Measurements from ENCODE around the gene KATNAL2. TPM values are rescaled to one million over a fixed set of nuclear protein-coding genes. Genes with fewer than 3 reads are reported as not detected.

The KATNAL2 gene, protein sequence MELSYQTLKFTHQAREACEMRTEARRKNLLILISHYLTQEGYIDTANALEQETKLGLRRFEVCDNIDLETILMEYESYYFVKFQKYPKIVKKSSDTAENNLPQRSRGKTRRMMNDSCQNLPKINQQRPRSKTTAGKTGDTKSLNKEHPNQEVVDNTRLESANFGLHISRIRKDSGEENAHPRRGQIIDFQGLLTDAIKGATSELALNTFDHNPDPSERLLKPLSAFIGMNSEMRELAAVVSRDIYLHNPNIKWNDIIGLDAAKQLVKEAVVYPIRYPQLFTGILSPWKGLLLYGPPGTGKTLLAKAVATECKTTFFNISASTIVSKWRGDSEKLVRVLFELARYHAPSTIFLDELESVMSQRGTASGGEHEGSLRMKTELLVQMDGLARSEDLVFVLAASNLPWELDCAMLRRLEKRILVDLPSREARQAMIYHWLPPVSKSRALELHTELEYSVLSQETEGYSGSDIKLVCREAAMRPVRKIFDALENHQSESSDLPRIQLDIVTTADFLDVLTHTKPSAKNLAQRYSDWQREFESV
- total RNA-seq = 0.47 TPM in 1 of 2 replicates, not detected in the other

GRCh38 chr18:46917108-46917802 lies at the start of gene KATNAL2, which contains the start of gene PIAS2:
KATNAL2 (plus strand) TSS chr18:46917602; CDS start chr18:46946873, 29,271 bp downstream.
PIAS2 (minus strand) TSS chr18:46917507; CDS start chr18:46917345, 162 bp downstream.
- intact Hi-C loops (cut with micrococcal nuclease) = loop anchor here (1.0 to 10.0 kb wide), 10 partner anchors 29 to 1232 kb away; partner anchors contain the start of genes HAUS1, HDHD2 and IER3IP1

DNA sequence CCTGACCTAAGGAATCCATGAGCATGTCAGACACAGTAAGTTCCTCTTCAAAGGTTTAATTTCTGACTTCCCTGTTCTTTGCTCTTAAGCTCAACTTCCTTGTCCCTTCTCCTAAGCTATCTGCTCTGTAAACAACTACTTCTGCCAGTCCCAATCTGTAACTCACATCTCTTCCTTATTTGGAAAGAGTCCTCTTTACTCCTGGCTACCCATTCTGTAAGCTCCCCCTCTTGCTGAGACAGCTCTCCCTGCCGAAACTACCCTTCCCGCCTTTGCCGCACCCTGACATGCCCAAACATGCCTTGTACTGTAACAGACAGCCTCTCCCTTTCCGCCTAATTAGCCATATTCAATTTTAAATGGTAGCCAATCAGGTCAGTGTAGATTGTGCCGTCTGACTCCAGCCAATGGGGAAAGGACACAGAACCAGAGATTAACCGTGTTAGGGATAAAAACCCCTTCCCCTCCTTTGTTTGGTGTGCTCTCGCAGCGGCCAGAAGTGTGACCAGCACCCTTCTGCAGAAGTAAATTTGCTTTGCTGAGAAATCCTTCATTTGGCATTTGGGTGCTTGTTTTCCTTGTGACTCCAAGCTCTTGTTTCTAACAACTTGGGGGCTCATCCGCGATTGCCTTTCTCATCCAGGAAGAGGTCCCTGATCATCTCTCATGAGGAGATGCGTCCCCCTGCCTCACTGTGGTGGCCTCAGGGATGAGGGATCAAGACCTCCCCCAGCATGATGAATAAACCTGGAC lies 49.1 kb upstream of the KATNAL2 start:
- intact Hi-C loops (cut with micrococcal nuclease) = no loop called here

DNA sequence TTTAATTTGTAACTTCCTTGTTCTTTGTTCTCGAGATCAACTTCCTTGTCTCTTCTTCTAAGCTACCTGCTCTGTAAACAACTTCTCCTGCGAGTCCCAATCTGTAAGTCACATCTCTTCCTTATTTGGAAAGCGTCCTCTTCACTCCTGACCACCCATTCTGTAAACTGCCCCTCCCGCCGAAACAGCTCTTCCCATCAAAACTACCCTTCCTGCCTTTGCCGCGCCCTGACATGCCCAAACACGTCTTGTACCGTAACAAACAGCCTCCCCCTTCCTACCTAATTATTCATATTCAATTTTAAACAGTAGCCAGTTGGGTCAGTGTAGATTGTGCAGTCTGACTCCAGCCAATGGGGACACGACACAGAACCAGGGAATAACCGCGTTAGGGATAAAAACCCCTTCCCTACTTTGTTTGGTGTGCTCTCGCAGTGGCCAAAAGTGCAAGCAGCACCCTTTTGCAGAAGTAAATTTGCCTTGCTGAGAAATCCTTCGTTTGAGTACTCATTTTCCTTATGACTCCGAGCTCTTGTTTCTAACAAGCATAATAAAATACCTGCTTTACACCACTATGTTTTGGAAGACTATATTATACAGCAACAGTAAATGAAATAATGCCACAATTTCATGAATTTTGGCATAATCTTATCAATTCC lies 39.9 kb upstream of the KATNAL2 start:
- intact Hi-C loops (cut with micrococcal nuclease) = no loop called here

GRCh38 chr18:46883180-46883579 lies 34.2 kb upstream of the KATNAL2 start:
- intact Hi-C loops (cut with micrococcal nuclease) = no loop called here

DNA sequence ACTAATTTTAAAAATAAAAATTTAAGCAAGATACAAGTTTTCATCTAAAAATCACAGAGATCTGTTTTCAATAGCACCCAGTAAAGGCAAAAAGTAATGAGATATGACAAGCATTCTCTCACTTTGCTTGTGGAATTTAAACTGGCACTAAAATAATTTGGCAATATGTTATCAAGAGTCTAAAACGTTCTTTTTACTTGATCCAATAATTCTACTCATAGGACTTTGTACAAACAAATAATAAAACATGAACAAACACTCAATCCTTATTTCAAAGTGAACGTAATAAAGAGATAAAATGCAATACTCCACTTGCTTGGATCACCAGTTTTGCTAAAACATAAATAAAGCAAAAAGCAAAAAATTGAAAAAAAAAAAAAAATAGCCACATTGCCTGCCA lies 30.5 kb upstream of the KATNAL2 start:
- intact Hi-C loops (cut with micrococcal nuclease) = no loop called here

DNA sequence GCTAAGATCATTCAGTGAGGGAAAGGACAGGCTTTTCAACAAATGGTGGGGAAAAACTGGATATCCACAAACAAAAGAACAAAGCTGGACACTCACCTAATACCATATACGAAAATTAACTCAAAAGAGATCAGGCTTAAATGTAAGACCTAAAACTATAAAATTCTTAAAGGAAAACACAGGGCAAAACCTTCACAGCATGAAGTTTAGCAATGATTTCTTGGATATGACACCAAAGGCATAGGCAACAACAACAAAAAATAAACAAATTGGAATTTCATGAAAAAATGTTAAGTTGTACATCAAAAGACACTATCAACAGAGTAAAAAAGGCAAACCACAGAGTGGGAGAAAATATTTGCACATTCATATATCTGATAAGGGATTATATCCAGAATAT lies 28.4 kb upstream of the KATNAL2 start:
- intact Hi-C loops (cut with micrococcal nuclease) = no loop called here

GRCh38 chr18:46891742-46892214 lies 25.6 kb upstream of the KATNAL2 start:
- intact Hi-C loops (cut with micrococcal nuclease) = no loop called here

- intact Hi-C loops (cut with micrococcal nuclease) = no loop called here
Measured at GRCh38 chr18:46892842-46893241, 24.6 kb upstream of the KATNAL2 start.

GRCh38 chr18:46893360-46893759 lies 24.0 kb upstream of the KATNAL2 start:
- intact Hi-C loops (cut with micrococcal nuclease) = no loop called here

DNA sequence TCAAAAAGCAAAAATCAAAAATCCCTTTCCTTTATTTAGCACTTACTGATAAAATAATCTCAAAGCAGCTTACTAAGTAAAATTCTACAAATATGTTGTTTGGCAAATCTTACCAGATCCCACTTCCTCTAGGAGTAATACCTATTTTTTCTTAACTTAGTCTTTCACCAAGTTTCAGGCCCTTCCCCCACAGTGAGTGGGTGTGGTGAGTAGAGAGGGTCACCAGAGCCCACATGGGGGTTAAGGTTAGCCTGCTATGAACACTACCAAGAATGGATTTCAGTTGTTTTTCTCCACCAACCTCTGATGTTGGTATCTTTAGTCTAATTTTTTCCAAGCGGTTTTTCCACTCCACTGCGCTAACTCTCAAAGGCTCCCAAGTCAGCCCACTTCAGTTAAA lies 23.3 kb upstream of the KATNAL2 start:
- intact Hi-C loops (cut with micrococcal nuclease) = no loop called here

DNA sequence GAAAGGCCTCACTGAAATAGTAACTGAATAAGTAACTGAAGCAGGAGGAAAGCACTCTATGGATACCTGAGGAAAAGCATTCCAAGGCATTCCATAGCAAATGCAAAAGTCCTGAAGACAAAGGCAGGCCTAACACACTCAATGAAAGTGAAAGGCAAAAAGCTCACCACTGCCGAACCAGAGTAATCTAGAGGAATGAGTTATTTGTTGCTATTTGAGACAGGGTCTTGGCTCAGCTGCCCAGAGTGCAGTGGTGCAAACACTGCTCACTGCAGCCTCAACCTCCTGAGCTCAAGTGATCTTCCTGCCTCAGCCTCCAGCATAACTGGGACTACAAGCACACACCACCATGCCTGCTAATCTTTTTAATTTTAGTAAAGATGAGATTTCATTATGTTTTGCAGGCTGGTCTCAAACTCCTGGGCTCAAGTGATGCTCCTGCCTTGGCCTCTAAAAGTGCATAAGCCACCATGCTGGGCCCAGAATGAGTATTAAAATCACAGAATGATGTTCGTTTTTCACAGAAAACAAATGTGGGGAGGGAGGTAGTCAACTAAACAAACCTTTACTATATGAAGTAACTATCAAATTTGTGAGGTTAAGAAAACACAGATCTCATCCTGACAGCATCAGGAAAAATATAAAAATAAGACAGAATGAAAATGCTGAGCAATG lies 18.0 kb upstream of the KATNAL2 start:
- intact Hi-C loops (cut with micrococcal nuclease) = no loop called here

DNA sequence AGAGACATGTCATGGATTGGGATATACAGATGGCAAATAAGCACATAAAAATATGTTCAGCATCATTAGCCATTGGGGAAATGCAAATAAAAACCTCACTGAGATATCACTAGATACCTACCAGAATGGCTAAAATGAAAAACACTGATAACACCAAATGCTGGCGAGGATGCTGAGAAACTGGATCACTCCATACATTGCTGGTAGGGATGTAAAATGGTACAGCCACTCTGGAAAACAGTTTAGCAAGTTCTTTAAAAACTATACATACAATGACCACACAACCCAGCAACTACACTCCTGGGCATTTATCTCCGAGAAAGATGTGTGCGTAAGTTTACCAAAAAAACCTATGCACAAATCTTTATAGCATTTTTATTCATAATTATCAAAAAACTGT lies 14.0 kb upstream of the KATNAL2 start:
- intact Hi-C loops (cut with micrococcal nuclease) = no loop called here

DNA sequence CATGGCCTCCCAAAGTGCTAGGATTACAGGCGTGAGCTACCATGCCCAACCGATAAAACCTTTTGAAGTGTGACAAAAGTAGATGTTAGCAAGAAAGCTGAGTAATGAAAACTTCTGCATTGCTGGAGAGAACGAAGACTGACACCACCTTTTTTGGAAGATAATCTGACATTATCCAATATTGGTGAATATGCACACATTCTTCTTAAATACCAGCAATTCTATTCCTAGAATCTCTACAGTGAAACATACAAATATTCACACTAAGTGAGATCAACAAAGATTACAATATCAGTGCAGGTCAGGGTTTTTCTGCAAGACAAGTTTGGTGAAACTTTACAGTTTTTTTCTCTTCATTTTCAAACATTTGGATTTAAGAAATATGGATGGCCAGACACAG lies 7.9 kb upstream of the KATNAL2 start:
- intact Hi-C loops (cut with micrococcal nuclease) = no loop called here

DNA sequence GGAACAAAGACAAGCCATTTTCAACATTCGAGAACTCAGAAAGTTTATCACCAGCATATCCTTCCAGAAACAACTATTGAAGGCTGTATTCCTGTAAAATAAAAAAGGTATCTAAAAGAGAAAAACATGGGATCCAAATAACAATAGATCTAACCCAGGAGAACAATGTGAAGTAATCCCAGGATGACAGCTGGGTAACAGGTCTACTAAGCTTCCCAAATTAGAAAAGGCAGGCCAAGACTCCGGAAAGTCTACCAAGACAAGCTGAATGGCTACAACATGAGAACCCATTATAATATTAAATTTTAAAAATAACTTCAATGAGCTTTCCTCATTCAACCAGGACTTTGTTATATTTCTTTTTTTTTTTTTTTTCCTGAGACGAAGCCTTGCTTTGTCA lies 6.5 kb upstream of the KATNAL2 start:
- intact Hi-C loops (cut with micrococcal nuclease) = loop anchor here (10.0 kb wide), 4 partner anchors 566 to 1226 kb away; partner anchors contain the start of gene HAUS1

GRCh38 chr18:46915800-46916550 lies 1.4 kb upstream of the KATNAL2 start:
- intact Hi-C loops (cut with micrococcal nuclease) = loop anchor here (2.0 to 10.0 kb wide), 8 partner anchors 261 to 1231 kb away; partner anchors contain the start of genes HAUS1 and IER3IP1

- intact Hi-C loops (cut with micrococcal nuclease) = loop anchor here (1.0 to 10.0 kb wide), 10 partner anchors 30 to 1232 kb away; partner anchors contain the start of genes HAUS1, HDHD2 and IER3IP1
Measured at GRCh38 chr18:46916551-46917107, 773 bp upstream of the KATNAL2 start.

- intact Hi-C loops (cut with micrococcal nuclease) = loop anchor here (1.0 to 10.0 kb wide), 10 partner anchors 28 to 1233 kb away; partner anchors contain the start of genes HAUS1, HDHD2 and IER3IP1
Measured at GRCh38 chr18:46917803-46918600, 600 bp downstream of the KATNAL2 start.

GRCh38 chr18:46920067-46920466 lies 2.7 kb downstream of the KATNAL2 start:
- intact Hi-C loops (cut with micrococcal nuclease) = no loop called here

Data from T-helper 1 cell treated with Interleukin-12 subunit alpha and Interleukin-12 subunit beta and Interleukin-4 antibody, amounts not matched to agents 30 ng/mL and 1 ng/mL, for 36 hours (primary cell).